Esophagus squamous epithelium (tissue), 4 donors: ENCODE measurements around the gene ATXN1.

ENCODE experiments used
- CTCF ChIP-seq, 6 experiments: fragments of 450-650 bp in 4 of 6; fragments of 200-600 bp in 2 of 6; sonication (generic) in 2 of 6; IDR thresholded peaks; one replicate each; pipeline ENCODE4 v1.5.1; 2016 to 2019; ENCODE audit warnings: antibody characterized with exemption in 6 of 6, mild to moderate bottlenecking in 4 of 6, moderate library complexity in 4 of 6
- POLR2A ChIP-seq, 4 donors: fragments of 450-650 bp; IDR thresholded peaks; one replicate each; pipeline ENCODE4 v1.6.1; 2017; ENCODE audit warnings: antibody characterized with exemption in 4 of 4, mild to moderate bottlenecking in 4 of 4, moderate library complexity in 3 of 4

- TF ChIP-seq CTCF (IDR thresholded peaks at IDR 0.05) (no peak), POLR2A (IDR thresholded peaks at IDR 0.05) (no peak)
Measured at GRCh38 chr6:16285467-16286150, 475.7 kb downstream of the ATXN1 start.
